GM23248 (cell line): ENCODE data around the gene ABI3. TPM values are rescaled to one million over a fixed set of nuclear protein-coding genes. Genes with fewer than 3 reads are reported as not detected.
A peak's percentile ranks its signal among the peaks of the same experiment; 100 is the strongest.

Experiments
- DNase-seq: peaks from one replicate; pipeline ENCODE4 v3.0.0-alpha.2; 2015
- H2AFZ ChIP-seq: fragments of 200-600 bp; sonication (generic); 2 replicates; pipeline ENCODE4 v1.6.1; 2016; ENCODE audit warnings: antibody characterized with exemption
- H3F3A ChIP-seq: fragments of 200-600 bp; sonication (generic); 2 replicates; pipeline ENCODE4 v1.6.1; 2016; ENCODE audit warnings: mild to moderate bottlenecking, antibody characterized with exemption, mixed run types; ENCODE audit not compliant: insufficient read depth
- H3K27ac ChIP-seq: fragments of 200-600 bp; sonication (generic); 2 replicates; pipeline ENCODE4 v1.5.1; 2016; ENCODE audit warnings: mild to moderate bottlenecking
- H3K27me3 ChIP-seq: fragments of 200-600 bp; sonication (generic); replicated peaks from 2 replicates; pipeline ENCODE4 v1.6.1; 2016; ENCODE audit warnings: mild to moderate bottlenecking; ENCODE audit not compliant: insufficient read depth
- H3K36me3 ChIP-seq: fragments of 200-600 bp; sonication (generic); 2 replicates; pipeline ENCODE4 v1.6.1; 2016; ENCODE audit warnings: low read depth, mild to moderate bottlenecking
- H3K4me1 ChIP-seq: fragments of 200-600 bp; sonication (generic); 2 replicates; pipeline ENCODE4 v1.6.1; 2016; ENCODE audit warnings: mild to moderate bottlenecking; ENCODE audit not compliant: insufficient read depth
- H3K4me2 ChIP-seq: fragments of 200-600 bp; sonication (generic); one replicate; pipeline ENCODE4 v1.6.1; 2016; ENCODE audit warnings: mild to moderate bottlenecking; ENCODE audit not compliant: unreplicated experiment
- H3K4me3 ChIP-seq: fragments of 200-600 bp; sonication (generic); 2 replicates; pipeline ENCODE4 v1.5.1; 2016; ENCODE audit warnings: mild to moderate bottlenecking
- H3K79me2 ChIP-seq: fragments of 200-600 bp; sonication (generic); 2 replicates; pipeline ENCODE4 v1.6.1; 2016; ENCODE audit warnings: mild to moderate bottlenecking; ENCODE audit not compliant: insufficient read depth
- H3K9ac ChIP-seq: fragments of 200-600 bp; sonication (generic); 2 replicates; pipeline ENCODE4 v1.6.1; 2016; ENCODE audit warnings: mild to moderate bottlenecking
- H3K9me2 ChIP-seq: fragments of 200-600 bp; sonication (generic); 2 replicates; pipeline ENCODE4 v1.6.1; 2016; ENCODE audit warnings: mixed run types, mild to moderate bottlenecking, moderate library complexity; ENCODE audit not compliant: insufficient read depth
- H3K9me3 ChIP-seq: fragments of 200-600 bp; sonication (generic); one replicate; pipeline ENCODE4 v1.6.1; 2017; ENCODE audit warnings: low read depth
- H4K20me1 ChIP-seq: fragments of 200-600 bp; sonication (generic); 2 replicates; pipeline ENCODE4 v1.6.0; 2016; ENCODE audit not compliant: insufficient read depth
- EZH2 ChIP-seq: fragments of 200-600 bp; sonication (generic); IDR thresholded peaks from 2 replicates; pipeline ENCODE4 v1.6.1; 2018; ENCODE audit warnings: antibody characterized with exemption, mild to moderate bottlenecking; ENCODE audit not compliant: insufficient read depth, poor library complexity, severe bottlenecking
- EZH2phosphoT487 ChIP-seq: fragments of 200-600 bp; sonication (generic); IDR thresholded peaks from 2 replicates; pipeline ENCODE4 v1.6.1; 2018; ENCODE audit warnings: antibody characterized with exemption, moderate library complexity, mild to moderate bottlenecking, low read depth; ENCODE audit not compliant: insufficient read depth
- WGBS, 2 experiments: methylation state at CpG; one replicate each; pipeline ENCODE4 v1.1.6; 2015 to 2017; ENCODE audit warnings: low lambda C conversion rate in 2 of 2, low coverage in 1 of 2; ENCODE audit errors: missing lambda C conversion rate in 2 of 2; 5-methylcytosine and 5-hydroxymethylcytosine counted together
- in situ Hi-C: fragments of 300-500 bp; cut with MboI; formaldehyde crosslinking; loops from 2 replicates; pipeline ENCODE4 v1.15.0; 2020
- polyA plus RNA-seq: library from polyadenylated mRNA; unstranded; fragments of >200 nt; fragmentation: Nextera tagmentation; extraction: Ambion mirVana; gene quantifications from 2 replicates; pipeline ENCODE4 v1.2.1, GENCODE V29; 2016
- total RNA-seq: library from RNA; depleted of rRNA; stranded (reverse); fragments of >200 nt; shearing (Covaris generic); gene quantifications from 2 replicates; pipeline ENCODE4 v1.2.3, GENCODE V29; 2014

Gene ABI3
- total and polyA plus RNA-seq, 2 experiments from 2014 or later, result not detected

GRCh38 chr17:49194297-49194607 is 16.3 kb upstream of the ABI3 start:
- no peak for TF ChIP-seq EZH2
- TF ChIP-seq EZH2phosphoT487, result no peak
- H3K27ac ChIP-seq, result no peak overlapping the region
- no peak for DNase-seq
- H3K36me3 ChIP-seq, result no peaks in the 10 kb centered on the region
- peak overlapping the region; percentile 79 for H3K4me2 ChIP-seq
- H3F3A ChIP-seq, result no peaks in the 10 kb centered on the region
- no peaks in the 10 kb centered on the region for H3K27me3 ChIP-seq
- no peaks in the 10 kb centered on the region for H3K79me2 ChIP-seq
- no peak overlapping the region for H3K4me3 ChIP-seq
- no peak overlapping the region for H3K9ac ChIP-seq
- H4K20me1 ChIP-seq, result no peaks in the 10 kb centered on the region
- in situ Hi-C loops, result no loop called here
- no peaks in the 10 kb centered on the region for H3K9me3 ChIP-seq
- H2AFZ ChIP-seq, result peak overlapping the region; percentile 93; the same call in 1 of the 2 replicates
- no peaks in the 10 kb centered on the region for H3K4me1 ChIP-seq
- no peaks in the 10 kb centered on the region for H3K9me2 ChIP-seq
- WGBS, 2 experiments, result 36 to 42% methylated on average over 3 of the region's 3 CpGs

- in situ Hi-C loops, result no loop called here
- no peak for TF ChIP-seq EZH2phosphoT487
- no peak for TF ChIP-seq EZH2
- no peak overlapping the region for H3K4me3 ChIP-seq
- no peak overlapping the region for H2AFZ ChIP-seq
- no peaks in the 10 kb centered on the region for H3K36me3 ChIP-seq
- H3K9me2 ChIP-seq, result no peaks in the 10 kb centered on the region
- H3K4me2 ChIP-seq, result no peak overlapping the region
- H3K27me3 ChIP-seq, result no peaks in the 10 kb centered on the region
- no peaks in the 10 kb centered on the region for H4K20me1 ChIP-seq
- H3K4me1 ChIP-seq, result no peaks in the 10 kb centered on the region
- H3K79me2 ChIP-seq, result no peaks in the 10 kb centered on the region
- 83 to 90% methylated on average over 4 of the region's 4 CpGs for WGBS, 2 experiments
- no peaks in the 10 kb centered on the region for H3F3A ChIP-seq
- no peak for DNase-seq
- no peak overlapping the region for H3K9ac ChIP-seq
- no peaks in the 10 kb centered on the region for H3K9me3 ChIP-seq
- no peak overlapping the region for H3K27ac ChIP-seq
Observed at GRCh38 chr17:49195751-49196150, 14.8 kb upstream of the ABI3 start.

GRCh38 chr17:49196520-49196919 is 14.0 kb upstream of the ABI3 start:
- H4K20me1 ChIP-seq, result no peaks in the 10 kb centered on the region
- WGBS, 2 experiments, result 75 to 80% methylated on average over 3 of the region's 3 CpGs
- no peaks in the 10 kb centered on the region for H3K4me1 ChIP-seq
- no peak overlapping the region for H3K4me2 ChIP-seq
- H2AFZ ChIP-seq, result no peak overlapping the region
- H3K9me2 ChIP-seq, result no peaks in the 10 kb centered on the region
- no peak overlapping the region for H3K27ac ChIP-seq
- no peak for DNase-seq
- H3K9me3 ChIP-seq, result no peaks in the 10 kb centered on the region
- no peaks in the 10 kb centered on the region for H3F3A ChIP-seq
- no peaks in the 10 kb centered on the region for H3K79me2 ChIP-seq
- no peaks in the 10 kb centered on the region for H3K27me3 ChIP-seq
- in situ Hi-C loops, result no loop called here
- no peaks in the 10 kb centered on the region for H3K36me3 ChIP-seq
- H3K4me3 ChIP-seq, result no peak overlapping the region
- no peak for TF ChIP-seq EZH2
- no peak for TF ChIP-seq EZH2phosphoT487
- no peak overlapping the region for H3K9ac ChIP-seq

GRCh38 chr17:49197346-49197998 is 13.0 kb upstream of the ABI3 start:
- H3K4me1 ChIP-seq, result no peaks in the 10 kb centered on the region
- H3F3A ChIP-seq, result no peaks in the 10 kb centered on the region
- peak overlapping the region; percentile 39; the same call in 1 of the 2 replicates for H2AFZ ChIP-seq
- H3K27ac ChIP-seq, result no peak overlapping the region
- DNase-seq, result peak; percentile 30
- 13 to 24% methylated on average over 5 of the region's 5 CpGs for WGBS, 2 experiments
- no peak overlapping the region for H3K4me3 ChIP-seq
- no peaks in the 10 kb centered on the region for H3K36me3 ChIP-seq
- no peaks in the 10 kb centered on the region for H3K79me2 ChIP-seq
- no peak overlapping the region for H3K9ac ChIP-seq
- in situ Hi-C loops, result no loop called here
- TF ChIP-seq EZH2 (no peak), EZH2phosphoT487 (no peak)
- H3K27me3 ChIP-seq, result no peaks in the 10 kb centered on the region
- no peaks in the 10 kb centered on the region for H4K20me1 ChIP-seq
- no peaks in the 10 kb centered on the region for H3K9me3 ChIP-seq
- H3K4me2 ChIP-seq, result no peak overlapping the region
- no peaks in the 10 kb centered on the region for H3K9me2 ChIP-seq

GRCh38 chr17:49198211-49198610 is 12.3 kb upstream of the ABI3 start:
- Histone ChIP-seq H4K20me1 (no peaks in the 10 kb centered on the region), H3K79me2 (no peaks in the 10 kb centered on the region), H3K9ac (no peak overlapping the region), H3K36me3 (no peaks in the 10 kb centered on the region), H3K27ac (no peak overlapping the region), H3K9me2 (no peaks in the 10 kb centered on the region), H3F3A (no peaks in the 10 kb centered on the region), H3K9me3 (no peaks in the 10 kb centered on the region), H3K4me3 (no peak overlapping the region), H3K27me3 (no peaks in the 10 kb centered on the region; the same call in 1 of the 2 replicates), H3K4me2 (no peak overlapping the region), H3K4me1 (no peaks in the 10 kb centered on the region), H2AFZ (no peak overlapping the region)
- TF ChIP-seq EZH2, result no peak
- TF ChIP-seq EZH2phosphoT487, result no peak
- in situ Hi-C loops, result no loop called here
- no peak for DNase-seq
- 59 to 68% methylated on average over 2 of the region's 2 CpGs for WGBS, 2 experiments
